ENCODE measurements around the gene RSL1D1.
"Not testable (repeated sequence)": the region's sequence is repeated elsewhere in the genome, so short reads cannot be mapped to it uniquely, and the experiment has no call there.

The RSL1D1 gene

GRCh38 chr16:11843206-11843605, 8.1 kb downstream of the RSL1D1 start:
- no peak for DNase-seq

GRCh38 chr16:11841026-11841425, 10.3 kb downstream of the RSL1D1 start:
- no peak for DNase-seq

GRCh38 chr16:11836650-11837244, 14.6 kb downstream of the RSL1D1 start:
- DNase-seq: no peak

- no peak for DNase-seq
These were observed 15.3 kb downstream of the RSL1D1 start for GRCh38 chr16:11835891-11836649.

- DNase-seq: no peak
These were observed 16.0 kb downstream of the RSL1D1 start for GRCh38 chr16:11835309-11835708.

- DNase-seq: no peak
These were observed 17.2 kb downstream of the RSL1D1 start for GRCh38 chr16:11833951-11834695.

GRCh38 chr16:11828696-11829095, 22.6 kb downstream of the RSL1D1 start:
- DNase-seq: no peak

- DNase-seq: not testable (repeated sequence)
These were observed 25.7 kb downstream of the RSL1D1 start for GRCh38 chr16:11825520-11826165.

- no peak for DNase-seq
These were observed 27.0 kb downstream of the RSL1D1 start for GRCh38 chr16:11824362-11824761.

- not testable (repeated sequence) for DNase-seq
These were observed 27.7 kb downstream of the RSL1D1 start for GRCh38 chr16:11823645-11824044.

- DNase-seq: no peak
These were observed 31.5 kb downstream of the RSL1D1 start for GRCh38 chr16:11819798-11820197.

- DNase-seq: not testable (repeated sequence)
These were observed 32.4 kb downstream of the RSL1D1 start for GRCh38 chr16:11818970-11819369.

GRCh38 chr16:11816123-11816522, 35.2 kb downstream of the RSL1D1 start:
- DNase-seq: no peak

GRCh38 chr16:11814800-11815199, 36.5 kb downstream of the RSL1D1 start:
- DNase-seq: not testable (repeated sequence)

GRCh38 chr16:11806721-11807120, 44.6 kb downstream of the RSL1D1 start:
- DNase-seq: no peak

- DNase-seq: no peak
These were observed 45.8 kb downstream of the RSL1D1 start for GRCh38 chr16:11805556-11805955.

- no peak for DNase-seq
These were observed 49.8 kb downstream of the RSL1D1 start for GRCh38 chr16:11801481-11802021.

- no peak for DNase-seq
These were observed 51.0 kb downstream of the RSL1D1 start for GRCh38 chr16:11800382-11800718.

- no peak for DNase-seq
These were observed 51.6 kb downstream of the RSL1D1 start for GRCh38 chr16:11799509-11800381.

GRCh38 chr16:11799017-11799381, 52.3 kb downstream of the RSL1D1 start:
- no peak for DNase-seq

- no peak for DNase-seq
These were observed 53.4 kb downstream of the RSL1D1 start for GRCh38 chr16:11797957-11798299.
